GM10248 (cell line): Measurements from ENCODE around the gene NEK10.
A peak's percentile ranks its signal among the peaks of the same experiment; 100 is the strongest.

Experiments
- CTCF ChIA-PET: fragments of 300-600 bp; sonication (Branson Sonifier 250); formaldehyde crosslinking; extraction: SDS; loops from one replicate; lab custom pipeline; 2021; ENCODE audit warnings: antibody characterized with exemption; lab: Yijun Ruan, JAX
- POLR2A ChIA-PET: fragments of 350-650 bp; sonication (Branson Sonifier 250); formaldehyde crosslinking; extraction: SDS; loops from one replicate; lab custom pipeline; 2020; ENCODE audit warnings: antibody characterized with exemption; lab: Yijun Ruan, JAX
- DNase-seq: peaks from one replicate; pipeline ENCODE4 v3.0.0; 2012; ENCODE audit errors: extremely low spot score
- CTCF ChIP-seq: IDR thresholded peaks from 2 replicates; pipeline ENCODE4 v1.5.1; 2012; ENCODE audit warnings: mild to moderate bottlenecking, low read depth; ENCODE audit errors: extremely low read depth, missing control alignments, control extremely low read depth

NEK10 gene

GRCh38 chr3:27319847-27320526 is 49.2 kb downstream of the NEK10 start:
- ChIA-PET CTCF (interaction anchor here (1.0 to 2.1 kb wide), 5 partner anchors 9 to 361 kb away, joined by 3 to 6 read pairs (median 3); no protein-coding TSS in a partner anchor), POLR2A (no interaction called here)

GRCh38 chr3:27319304-27319703 is 49.9 kb downstream of the NEK10 start:
- ChIA-PET CTCF (interaction anchor here (1.2 to 1.7 kb wide), 3 partner anchors 8 to 362 kb away, joined by 3 to 5 read pairs (median 4); no protein-coding TSS in a partner anchor), POLR2A (no interaction called here)
- DNase-seq = no peak
- no peak for TF ChIP-seq CTCF

More at GRCh38 chr3:27319847-27320526, 49.2 kb downstream of the NEK10 start:
- no peak for TF ChIP-seq CTCF
- no peak for DNase-seq

- CTCF ChIA-PET = interaction anchor here (1.1 kb wide), 1 partner anchor 12 kb away, joined by 3 read pairs; no protein-coding TSS in a partner anchor
- no peak for TF ChIP-seq CTCF
- DNase-seq = no peak
- POLR2A ChIA-PET = no interaction called here
Measured at GRCh38 chr3:27317096-27317495, 52.1 kb downstream of the NEK10 start.

- DNase-seq = no peak
- ChIA-PET CTCF (no interaction called here), POLR2A (no interaction called here)
- TF ChIP-seq CTCF = no peak
Measured at GRCh38 chr3:27315003-27315402, 54.2 kb downstream of the NEK10 start.

GRCh38 chr3:27312044-27312668 is 57.0 kb downstream of the NEK10 start:
- DNase-seq = peak; percentile 50
- POLR2A ChIA-PET = no interaction called here
- TF ChIP-seq CTCF = peak; percentile 66
- CTCF ChIA-PET = interaction anchor here (0.6 to 3.0 kb wide), 20 partner anchors 8 to 994 kb away, joined by 3 to 18 read pairs (median 4); no protein-coding TSS in a partner anchor

- no peak for TF ChIP-seq CTCF
- ChIA-PET CTCF (interaction anchor here (0.7 to 3.0 kb wide), 18 partner anchors 8 to 401 kb away, joined by 3 to 18 read pairs (median 4); no protein-coding TSS in a partner anchor), POLR2A (no interaction called here)
- no peak for DNase-seq
Measured at GRCh38 chr3:27311400-27311799, 57.8 kb downstream of the NEK10 start.
